Stimulated activated naive CD8-positive, alpha-beta T cell treated with anti-CD3 and anti-CD28 coated beads, Interleukin-15, Interleukin-2, amounts not matched to agents 100 U/mL and 50 U/mL, for 24 hours (primary cell): ENCODE data around the gene SPTA1.

ENCODE experiments used
- ATAC-seq: fragments of 150-1000 bp; cut with Tn5 transposase; one replicate; pipeline ENCODE4 v1.10.0; 2021
- DNase-seq: peaks from one replicate; pipeline ENCODE4 v3.0.0; 2021

SPTA1 gene

GRCh38 chr1:158685085-158685484 is 1.4 kb downstream of the SPTA1 start:
- ATAC-seq: no peak
- no peak for DNase-seq

- no peak for DNase-seq
- ATAC-seq: no peak
Measured at GRCh38 chr1:158681606-158682005, 4.9 kb downstream of the SPTA1 start.

GRCh38 chr1:158679289-158679688 is 7.2 kb downstream of the SPTA1 start:
- DNase-seq (no peak), ATAC-seq (no peak)

- no peak for DNase-seq
- no peak for ATAC-seq
Measured at GRCh38 chr1:158675563-158676323, 10.8 kb downstream of the SPTA1 start.

- DNase-seq: no peak
- no peak for ATAC-seq
Measured at GRCh38 chr1:158674302-158674701, 12.2 kb downstream of the SPTA1 start.

- DNase-seq: no peak
Measured at GRCh38 chr1:158666037-158666436, 20.5 kb downstream of the SPTA1 start.

GRCh38 chr1:158654571-158654970 is 31.9 kb downstream of the SPTA1 start:
- DNase-seq: no peak
- ATAC-seq: no peak

More at GRCh38 chr1:158666037-158666436, 20.5 kb downstream of the SPTA1 start:
- no peak for ATAC-seq

- DNase-seq (no peak), ATAC-seq (no peak)
Measured at GRCh38 chr1:158654086-158654485, 32.4 kb downstream of the SPTA1 start.

- DNase-seq (no peak), ATAC-seq (no peak)
Measured at GRCh38 chr1:158652721-158653334, 33.7 kb downstream of the SPTA1 start.

GRCh38 chr1:158649052-158649451 is 37.5 kb downstream of the SPTA1 start:
- DNase-seq (no peak), ATAC-seq (no peak)

GRCh38 chr1:158646465-158646864 is 40.0 kb downstream of the SPTA1 start:
- no peak for ATAC-seq

GRCh38 chr1:158644449-158644848 is 42.1 kb downstream of the SPTA1 start:
- ATAC-seq: no peak
- DNase-seq: no peak

More at GRCh38 chr1:158646465-158646864, 40.0 kb downstream of the SPTA1 start:
- DNase-seq: no peak

GRCh38 chr1:158638904-158639303 is 47.6 kb downstream of the SPTA1 start:
- DNase-seq: no peak

GRCh38 chr1:158638146-158638545 is 48.4 kb downstream of the SPTA1 start:
- ATAC-seq: no peak
- no peak for DNase-seq

More at GRCh38 chr1:158638904-158639303, 47.6 kb downstream of the SPTA1 start:
- ATAC-seq: no peak

- DNase-seq (no peak), ATAC-seq (no peak)
Measured at GRCh38 chr1:158613764-158614163, 72.8 kb downstream of the SPTA1 start.

- ATAC-seq (no peak), DNase-seq (no peak)
Measured at GRCh38 chr1:158611916-158612315, 74.6 kb downstream of the SPTA1 start.

GRCh38 chr1:158607296-158607695 is 79.2 kb downstream of the SPTA1 start:
- ATAC-seq: no peak

GRCh38 chr1:158604968-158605367 is 81.5 kb downstream of the SPTA1 start, which contains the start of gene OR10Z1:
OR10Z1 (plus strand) TSS chr1:158605268; CDS start chr1:158606439, 1,171 bp downstream.
- no peak for ATAC-seq
- no peak for DNase-seq

More at GRCh38 chr1:158607296-158607695, 79.2 kb downstream of the SPTA1 start:
- DNase-seq: no peak

- no peak for DNase-seq
- no peak for ATAC-seq
Measured at GRCh38 chr1:158600735-158601134, 85.8 kb downstream of the SPTA1 start.

- DNase-seq (no peak), ATAC-seq (no peak)
Measured at GRCh38 chr1:158586942-158587341, 99.6 kb downstream of the SPTA1 start.

- ATAC-seq: no peak
- DNase-seq: no peak
Measured at GRCh38 chr1:158583962-158584361, 102.6 kb downstream of the SPTA1 start.

GRCh38 chr1:158579733-158580132 is 106.8 kb downstream of the SPTA1 start, which contains the start of gene OR10X1:
OR10X1 (minus strand) TSS chr1:158579899; CDS start chr1:158579899, 0 bp downstream.
- DNase-seq (no peak), ATAC-seq (no peak)

- no peak for ATAC-seq
- no peak for DNase-seq
Measured at GRCh38 chr1:158577561-158577960, 109.0 kb downstream of the SPTA1 start.
